ENCODE measurements around the gene GNG8.
"Not testable (repeated sequence)": the region's sequence is repeated elsewhere in the genome, so short reads cannot be mapped to it uniquely, and the experiment has no call there.

Gene GNG8

GRCh38 chr19:46644720-46645119 is 8.7 kb upstream of the GNG8 start:
- no peak for DNase-seq

- DNase-seq, result no peak
Measured at GRCh38 chr19:46640656-46641055, 4.7 kb upstream of the GNG8 start.

GRCh38 chr19:46639358-46640182 is 3.6 kb upstream of the GNG8 start:
- DNase-seq, result no peak

- DNase-seq, result peak; percentile 37
Measured at GRCh38 chr19:46637224-46637623, 1.2 kb upstream of the GNG8 start.

- no peak for DNase-seq
Measured at GRCh38 chr19:46634656-46635218, 1.3 kb downstream of the GNG8 start.

- DNase-seq, result peak; percentile 94
Measured at GRCh38 chr19:46634045-46634655, 1.9 kb downstream of the GNG8 start.

- DNase-seq, result no peak
Measured at GRCh38 chr19:46633130-46633529, 2.9 kb downstream of the GNG8 start.

- no peak for DNase-seq
Measured at GRCh38 chr19:46631481-46631880, 4.5 kb downstream of the GNG8 start.

- no peak for DNase-seq
Measured at GRCh38 chr19:46630586-46631205, 5.3 kb downstream of the GNG8 start.

GRCh38 chr19:46629546-46630025 is 6.4 kb downstream of the GNG8 start:
- no peak for DNase-seq

- not testable (repeated sequence) for DNase-seq
Measured at GRCh38 chr19:46628970-46629369, 7.0 kb downstream of the GNG8 start.

- no peak for DNase-seq
Measured at GRCh38 chr19:46626446-46626845, 9.6 kb downstream of the GNG8 start.

- no peak for DNase-seq
Measured at GRCh38 chr19:46625731-46626130, 10.3 kb downstream of the GNG8 start.

GRCh38 chr19:46624958-46625661 is 10.9 kb downstream of the GNG8 start, which contains the start of gene PTGIR:
TSS of gene PTGIR (minus strand) at chr19:46625089. CDS start at chr19:46624225, 864 bp downstream.
- peak; percentile 31 for DNase-seq

- no peak for DNase-seq
Measured at GRCh38 chr19:46623915-46624502, 12.0 kb downstream of the GNG8 start.

- no peak for DNase-seq
Measured at GRCh38 chr19:46622118-46622446, 13.9 kb downstream of the GNG8 start.

GRCh38 chr19:46621191-46622117 is 14.5 kb downstream of the GNG8 start:
- no peak for DNase-seq

GRCh38 chr19:46620716-46621115 is 15.3 kb downstream of the GNG8 start:
- no peak for DNase-seq

- DNase-seq, result no peak
Measured at GRCh38 chr19:46620267-46620666, 15.7 kb downstream of the GNG8 start.

- DNase-seq, result no peak
Measured at GRCh38 chr19:46618670-46619231, 17.3 kb downstream of the GNG8 start.

GRCh38 chr19:46617601-46618000 is 18.4 kb downstream of the GNG8 start:
- DNase-seq, result no peak
